CD4-positive, alpha-beta T cell (primary cell): ENCODE results near the gene HEPHL1. TPM values are rescaled to one million over a fixed set of nuclear protein-coding genes. Genes with fewer than 3 reads are reported as not detected.
"Not testable (repeated sequence)": the region's sequence is repeated elsewhere in the genome, so short reads cannot be mapped to it uniquely, and the experiment has no call there.

Experiments used
- ATAC-seq: fragments of 200-7000 bp; cut with Tn5 transposase; one replicate; pipeline ENCODE4 v1.10.0; 2022; ENCODE audit warnings: mild to moderate bottlenecking; ENCODE audit not compliant: poor library complexity
- CTCF ChIA-PET: fragments of 350-600 bp; sonication (Branson Sonifier 250); formaldehyde crosslinking; loops from one replicate; lab custom pipeline; 2021; ENCODE audit warnings: antibody characterized with exemption, inconsistent platforms; lab: Charles Lee
- POLR2A ChIA-PET: fragments of 350-600 bp; sonication (Branson Sonifier 250); formaldehyde crosslinking; loops from one replicate; lab custom pipeline; 2021; ENCODE audit warnings: antibody characterized with exemption, inconsistent platforms; lab: Charles Lee
- DNase-seq, 14 experiments: peaks; one replicate each; pipeline ENCODE4 v3.0.0-alpha.2; 2013 to 2020; ENCODE audit warnings: mixed read lengths in 2 of 14
- H3K27ac ChIP-seq, 2 donors: one replicate each; pipeline versions ENCODE4 v1.5.1 to v1.7.0; 2013; ENCODE audit warnings: low read length in 2 of 2, low read depth in 1 of 2, mild to moderate bottlenecking in 1 of 2
- H3K27me3 ChIP-seq, 2 experiments: 1 replicate in 1 of 2; 2 replicates in 1 of 2; pipeline versions ENCODE4 v1.6.1 to v1.7.0; 2013; ENCODE audit warnings: low read length in 2 of 2, control low read depth in 1 of 2, mild to moderate bottlenecking in 1 of 2, moderate library complexity in 1 of 2; ENCODE audit not compliant: insufficient read depth in 2 of 2, control insufficient read depth in 1 of 2
- H3K36me3 ChIP-seq: one replicate; pipeline ENCODE4 v1.6.1; 2013; ENCODE audit warnings: low read length, control low read depth; ENCODE audit not compliant: insufficient read depth
- H3K4me1 ChIP-seq: one replicate; pipeline ENCODE4 v1.6.1; 2013; ENCODE audit warnings: low read length, control low read depth; ENCODE audit not compliant: insufficient read depth
- H3K4me3 ChIP-seq: one replicate; pipeline ENCODE4 v1.5.1; 2013; ENCODE audit warnings: mild to moderate bottlenecking, low read length, moderate library complexity
- H3K9me3 ChIP-seq, 2 experiments: 1 replicate in 1 of 2; 2 replicates in 1 of 2; pipeline versions ENCODE4 v1.6.1 to v1.7.0; 2013; ENCODE audit warnings: low read length in 2 of 2, mild to moderate bottlenecking in 2 of 2, control low read depth in 1 of 2, moderate library complexity in 1 of 2; ENCODE audit not compliant: control insufficient read depth in 1 of 2, insufficient read depth in 1 of 2
- H3K27ac Mint-ChIP-seq: one replicate; pipeline ENCODE4 v1.8.0; 2020; ENCODE audit warnings: mixed read lengths
- H3K27me3 Mint-ChIP-seq: one replicate; pipeline ENCODE4 v1.8.0; 2021; ENCODE audit warnings: mixed read lengths
- H3K36me3 Mint-ChIP-seq: one replicate; pipeline ENCODE4 v1.8.0; 2021; ENCODE audit warnings: low read depth, mixed read lengths
- H3K4me1 Mint-ChIP-seq: one replicate; pipeline ENCODE4 v1.8.0; 2021; ENCODE audit warnings: low read depth, mixed read lengths
- H3K4me3 Mint-ChIP-seq: one replicate; pipeline ENCODE4 v1.8.0; 2020; ENCODE audit warnings: mild to moderate bottlenecking, mixed read lengths
- H3K9me3 Mint-ChIP-seq: one replicate; pipeline ENCODE4 v1.8.0; 2020; ENCODE audit warnings: mixed read lengths
- CTCF ChIP-seq: fragments of 200-600 bp; IDR thresholded peaks from one replicate; pipeline ENCODE4 v1.8.0; 2022; ENCODE audit warnings: antibody characterized with exemption, mild to moderate bottlenecking
- intact Hi-C, 2 experiments: fragments of 100-400 bp; cut with DNase I in 1 of 2; cut with micrococcal nuclease in 1 of 2; formaldehyde crosslinking; loops; one replicate each; pipeline versions ENCODE4 v1.15.1 to v1.9.0; 2023 to 2025; cut with DNase I, micrococcal nuclease
- total RNA-seq, 174 experiments: library from RNA in 2 of 174; stranded (reverse) in 2 of 174; gene quantifications; one replicate each; pipeline ENCODE4 v1.2.3 and lab custom pipeline; 2021 to 2026

HEPHL1 gene
- total RNA-seq, 2 experiments from 2014 or later, result not detected

- H3K4me3 Mint-ChIP-seq, result no peak overlapping the region
- no peak for ATAC-seq
- intact Hi-C loops, result no loop called here
- no peaks in the 10 kb centered on the region for H3K9me3 ChIP-seq
- no peak overlapping the region for H3K4me3 ChIP-seq
- H3K27ac ChIP-seq, result no peak overlapping the region
- H3K4me1 Mint-ChIP-seq, result no peaks in the 10 kb centered on the region
- no peaks in the 10 kb centered on the region for H3K9me3 Mint-ChIP-seq
- POLR2A ChIA-PET, result no interaction called here
- no peaks in the 10 kb centered on the region for H3K36me3 Mint-ChIP-seq
- no peaks in the 10 kb centered on the region for H3K4me1 ChIP-seq
- H3K27me3 Mint-ChIP-seq, result peaks cover 21% of the 10 kb centered on the region
- CTCF ChIA-PET, result no interaction called here
- no peak for TF ChIP-seq CTCF
- H3K27ac Mint-ChIP-seq, result no peak overlapping the region
- no peaks in the 10 kb centered on the region for H3K27me3 ChIP-seq
- DNase-seq, result no peak
- no peaks in the 10 kb centered on the region for H3K36me3 ChIP-seq
Measured at GRCh38 chr11:94117871-94118270, 96.7 kb downstream of the HEPHL1 start.

GRCh38 chr11:94119676-94120075 lies 98.5 kb downstream of the HEPHL1 start:
- H3K9me3 ChIP-seq, CTCF ChIA-PET, H3K9me3 Mint-ChIP-seq, POLR2A ChIA-PET, H3K4me3 Mint-ChIP-seq, H3K4me1 ChIP-seq, DNase-seq, H3K36me3 Mint-ChIP-seq, H3K27me3 ChIP-seq, ATAC-seq, H3K27ac ChIP-seq, intact Hi-C loops, H3K36me3 ChIP-seq, H3K4me3 ChIP-seq, H3K4me1 Mint-ChIP-seq, H3K27ac Mint-ChIP-seq: not testable (repeated sequence)
- peaks cover 11% of the 10 kb centered on the region for H3K27me3 Mint-ChIP-seq

- H3K4me3 Mint-ChIP-seq, DNase-seq, H3K9me3 ChIP-seq, ATAC-seq, H3K4me1 Mint-ChIP-seq, H3K9me3 Mint-ChIP-seq, POLR2A ChIA-PET, H3K27ac Mint-ChIP-seq, H3K27me3 Mint-ChIP-seq, H3K27ac ChIP-seq, CTCF ChIA-PET, H3K36me3 ChIP-seq, H3K36me3 Mint-ChIP-seq, H3K27me3 ChIP-seq, H3K4me3 ChIP-seq, intact Hi-C loops, H3K4me1 ChIP-seq: not testable (repeated sequence)
Measured at GRCh38 chr11:94120516-94120915, 99.4 kb downstream of the HEPHL1 start.

GRCh38 chr11:94120946-94121345 lies 99.8 kb downstream of the HEPHL1 start:
- no peak overlapping the region for H3K4me3 ChIP-seq
- no peak overlapping the region for H3K27ac ChIP-seq
- no peak for DNase-seq
- CTCF ChIA-PET, result no interaction called here
- Mint-ChIP-seq H3K9me3 (no peaks in the 10 kb centered on the region), H3K27me3 (peaks cover 5% of the 10 kb centered on the region), H3K4me1 (no peaks in the 10 kb centered on the region), H3K27ac (no peak overlapping the region), H3K4me3 (no peak overlapping the region), H3K36me3 (no peaks in the 10 kb centered on the region)
- POLR2A ChIA-PET, result no interaction called here
- H3K27me3 ChIP-seq, result no peaks in the 10 kb centered on the region
- H3K4me1 ChIP-seq, result no peaks in the 10 kb centered on the region
- intact Hi-C loops, result no loop called here
- H3K36me3 ChIP-seq, result no peaks in the 10 kb centered on the region
- H3K9me3 ChIP-seq, result no peaks in the 10 kb centered on the region
- ATAC-seq, result no peak
- no peak for TF ChIP-seq CTCF
